Upper lobe of left lung (tissue), 4 donors: ENCODE results near the gene CBS.

Experiments
- EP300 ChIP-seq, 4 donors: sonication (generic); formaldehyde crosslinking; IDR thresholded peaks; one replicate each; pipeline ENCODE4 v1.5.1; 2017; ENCODE audit warnings: antibody characterized with exemption in 4 of 4, control low read depth in 2 of 4
- POLR2A ChIP-seq, 4 donors: fragments of 450-650 bp; IDR thresholded peaks; one replicate each; pipeline ENCODE4 v1.5.1; 2016 to 2017; ENCODE audit warnings: antibody characterized with exemption in 4 of 4, mild to moderate bottlenecking in 2 of 4
- POLR2AphosphoS5 ChIP-seq, 2 donors: sonication (generic); formaldehyde crosslinking; IDR thresholded peaks; one replicate each; pipeline ENCODE4 v1.5.1; 2017; ENCODE audit warnings: antibody characterized with exemption in 2 of 2
- TF ChIP-seq, protein P1 (sequence below), 6 experiments: fragments of 450-650 bp in 4 of 6; fragments of 200-600 bp in 2 of 6; sonication (generic) in 2 of 6; IDR thresholded peaks; one replicate each; pipeline ENCODE4 v1.5.1; 2016 to 2019; ENCODE audit warnings: antibody characterized with exemption in 6 of 6

DNA sequence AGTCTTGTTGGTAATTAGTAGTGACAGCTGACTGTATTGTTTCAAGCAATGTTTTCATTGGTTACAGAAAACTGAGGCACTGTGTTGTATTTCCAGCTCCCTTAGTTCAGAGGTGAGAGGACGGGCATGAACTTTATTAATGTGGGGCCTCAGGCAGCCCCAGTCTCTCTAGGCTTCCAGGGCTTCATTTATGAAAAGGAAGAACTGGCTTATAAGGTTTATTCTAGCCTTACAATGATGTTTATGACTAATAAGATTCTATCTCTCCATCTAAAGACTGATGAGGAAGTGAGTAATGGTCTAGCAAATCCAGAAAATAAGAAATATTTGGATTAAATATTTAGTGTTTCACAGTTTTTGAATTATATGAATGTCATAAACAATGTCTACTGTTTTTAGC, 41.5 kb downstream of the CBS start:
- TF ChIP-seq, protein P1, sequence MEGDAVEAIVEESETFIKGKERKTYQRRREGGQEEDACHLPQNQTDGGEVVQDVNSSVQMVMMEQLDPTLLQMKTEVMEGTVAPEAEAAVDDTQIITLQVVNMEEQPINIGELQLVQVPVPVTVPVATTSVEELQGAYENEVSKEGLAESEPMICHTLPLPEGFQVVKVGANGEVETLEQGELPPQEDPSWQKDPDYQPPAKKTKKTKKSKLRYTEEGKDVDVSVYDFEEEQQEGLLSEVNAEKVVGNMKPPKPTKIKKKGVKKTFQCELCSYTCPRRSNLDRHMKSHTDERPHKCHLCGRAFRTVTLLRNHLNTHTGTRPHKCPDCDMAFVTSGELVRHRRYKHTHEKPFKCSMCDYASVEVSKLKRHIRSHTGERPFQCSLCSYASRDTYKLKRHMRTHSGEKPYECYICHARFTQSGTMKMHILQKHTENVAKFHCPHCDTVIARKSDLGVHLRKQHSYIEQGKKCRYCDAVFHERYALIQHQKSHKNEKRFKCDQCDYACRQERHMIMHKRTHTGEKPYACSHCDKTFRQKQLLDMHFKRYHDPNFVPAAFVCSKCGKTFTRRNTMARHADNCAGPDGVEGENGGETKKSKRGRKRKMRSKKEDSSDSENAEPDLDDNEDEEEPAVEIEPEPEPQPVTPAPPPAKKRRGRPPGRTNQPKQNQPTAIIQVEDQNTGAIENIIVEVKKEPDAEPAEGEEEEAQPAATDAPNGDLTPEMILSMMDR (IDR thresholded peaks at IDR 0.05), result no peak
- TF ChIP-seq POLR2AphosphoS5 (IDR thresholded peaks at IDR 0.05), result no peak
- no peak for TF ChIP-seq POLR2A (IDR thresholded peaks at IDR 0.05)
- TF ChIP-seq EP300 (IDR thresholded peaks at IDR 0.05), result no peak
